H9 (cell line): ENCODE measurements around the gene DACT3. TPM values are rescaled to one million over a fixed set of nuclear protein-coding genes. Genes with fewer than 3 reads are reported as not detected.

Source experiments
- DNase-seq: peaks from one replicate; pipeline ENCODE4 v3.0.0-alpha.2; 2017
- H2AFZ ChIP-seq: one replicate; pipeline ENCODE4 v1.6.1; 2013; ENCODE audit warnings: mild to moderate bottlenecking, low read length, control low read depth, moderate library complexity
- H2AK5ac ChIP-seq: 2 replicates; pipeline ENCODE4 v1.6.1; 2013; ENCODE audit warnings: low read length, control low read depth, mixed read lengths; ENCODE audit not compliant: insufficient read length
- H2BK120ac ChIP-seq: one replicate; pipeline ENCODE4 v1.6.1; 2013; ENCODE audit warnings: low read depth, mild to moderate bottlenecking, low read length, control low read depth, inconsistent platforms; ENCODE audit not compliant: poor library complexity, severe bottlenecking
- H2BK12ac ChIP-seq: 2 replicates; pipeline ENCODE4 v1.6.1; 2013; ENCODE audit warnings: low read length, control low read depth, mixed read lengths, low read depth; ENCODE audit not compliant: insufficient read length
- H2BK15ac ChIP-seq: 2 replicates; pipeline ENCODE4 v1.6.1; 2013; ENCODE audit warnings: low read depth, low read length, control low read depth
- H2BK20ac ChIP-seq: one replicate; pipeline ENCODE4 v1.6.1; 2013; ENCODE audit warnings: low read depth, mild to moderate bottlenecking, low read length, control low read depth, inconsistent platforms; ENCODE audit not compliant: poor library complexity, severe bottlenecking
- H2BK5ac ChIP-seq: 2 replicates; pipeline ENCODE4 v1.6.1; 2013; ENCODE audit warnings: low read length, control low read depth, mixed read lengths; ENCODE audit not compliant: insufficient read length
- H3K14ac ChIP-seq: 2 replicates; pipeline ENCODE4 v1.6.1; 2013; ENCODE audit warnings: low read length, control low read depth; ENCODE audit not compliant: insufficient read depth
- H3K18ac ChIP-seq: 2 replicates; pipeline ENCODE4 v1.6.1; 2013; ENCODE audit warnings: low read depth, mild to moderate bottlenecking, mixed read lengths, low read length, control low read depth; ENCODE audit not compliant: insufficient read length
- H3K23ac ChIP-seq: 2 replicates; pipeline ENCODE4 v1.6.1; 2013; ENCODE audit warnings: low read length, control low read depth, mixed read lengths, low read depth; ENCODE audit not compliant: insufficient read length
- H3K23me2 ChIP-seq: 2 replicates; pipeline ENCODE4 v1.6.1; 2013; ENCODE audit warnings: low read depth, mild to moderate bottlenecking, mixed read lengths, low read length, control low read depth; ENCODE audit not compliant: insufficient read length, poor library complexity, severe bottlenecking
- H3K27ac ChIP-seq: 2 replicates; pipeline ENCODE4 v1.5.1; 2013; ENCODE audit warnings: low read length, control low read depth, mixed read lengths, low read depth; ENCODE audit not compliant: insufficient read length
- H3K27me3 ChIP-seq: 2 replicates; pipeline ENCODE4 v1.6.1; 2013; ENCODE audit warnings: low read length, control low read depth, inconsistent platforms; ENCODE audit not compliant: insufficient read depth
- H3K4ac ChIP-seq: 2 replicates; pipeline ENCODE4 v1.6.1; 2013; ENCODE audit warnings: low read depth, mild to moderate bottlenecking, control low read depth, inconsistent platforms, low read length, moderate library complexity
- H3K4me1 ChIP-seq: 2 replicates; pipeline ENCODE4 v1.6.1; 2013; ENCODE audit warnings: low read length, control low read depth, inconsistent platforms; ENCODE audit not compliant: insufficient read depth
- H3K4me2 ChIP-seq: 2 replicates; pipeline ENCODE4 v1.6.1; 2013; ENCODE audit warnings: low read length, control low read depth, mixed read lengths; ENCODE audit not compliant: insufficient read length, insufficient read depth
- H3K56ac ChIP-seq: 2 replicates; pipeline ENCODE4 v1.6.1; 2013; ENCODE audit warnings: low read depth, mild to moderate bottlenecking, mixed read lengths, low read length, control low read depth; ENCODE audit not compliant: insufficient read length
- H3K79me1 ChIP-seq: 2 replicates; pipeline ENCODE4 v1.6.1; 2013; ENCODE audit warnings: low read depth, mild to moderate bottlenecking, moderate library complexity, low read length, control low read depth, inconsistent platforms; ENCODE audit not compliant: insufficient read depth, poor library complexity, severe bottlenecking
- H3K79me2 ChIP-seq: 2 replicates; pipeline ENCODE4 v1.6.1; 2013; ENCODE audit warnings: low read length, control low read depth, inconsistent platforms; ENCODE audit not compliant: insufficient read depth
- H3K9ac ChIP-seq: 2 replicates; pipeline ENCODE4 v1.6.1; 2013; ENCODE audit warnings: low read length, control low read depth, mixed read lengths; ENCODE audit not compliant: insufficient read length; ENCODE audit errors: extremely low read depth
- H3K9me3 ChIP-seq: one replicate; pipeline ENCODE4 v1.6.1; 2013; ENCODE audit warnings: low read depth, low read length, inconsistent platforms; ENCODE audit not compliant: control insufficient read depth
- H3T11ph ChIP-seq: one replicate; pipeline ENCODE4 v1.6.1; 2013; ENCODE audit warnings: mild to moderate bottlenecking, low read length, control low read depth, inconsistent platforms
- H4K20me1 ChIP-seq: one replicate; pipeline ENCODE4 v1.6.1; 2013; ENCODE audit not compliant: control insufficient read depth, insufficient read length, insufficient read depth
- H4K5ac ChIP-seq: 2 replicates; pipeline ENCODE4 v1.6.1; 2013; ENCODE audit warnings: low read depth, mild to moderate bottlenecking, mixed read lengths, low read length, control low read depth; ENCODE audit not compliant: insufficient read length
- H4K8ac ChIP-seq: replicated peaks from 2 replicates; pipeline ENCODE4 v1.6.1; 2013; ENCODE audit warnings: low read length, control low read depth, mixed read lengths, low read depth; ENCODE audit not compliant: insufficient read length
- H4K91ac ChIP-seq: 2 replicates; pipeline ENCODE4 v1.6.1; 2013; ENCODE audit warnings: low read depth, mild to moderate bottlenecking, moderate library complexity, mixed read lengths, low read length, control low read depth; ENCODE audit not compliant: insufficient read length
- H3K27ac Mint-ChIP-seq, 3 experiments: 2 replicates in 2 of 3; 3 replicates in 1 of 3; pipeline ENCODE4 v1.8.0; 2020 to 2021; ENCODE audit warnings: mixed read lengths in 3 of 3, mild to moderate bottlenecking in 1 of 3, moderate library complexity in 1 of 3
- H3K27me3 Mint-ChIP-seq: 2 replicates; pipeline ENCODE4 v1.8.0; 2021; ENCODE audit warnings: low read depth, mild to moderate bottlenecking, moderate library complexity, mixed read lengths
- H3K36me3 Mint-ChIP-seq, 3 experiments: 2 replicates in 2 of 3; 3 replicates in 1 of 3; pipeline ENCODE4 v1.8.0; 2020 to 2021; ENCODE audit warnings: low read depth in 3 of 3, mixed read lengths in 3 of 3; ENCODE audit not compliant: insufficient read depth in 1 of 3
- H3K4me1 Mint-ChIP-seq, 2 experiments: 2 replicates each; pipeline ENCODE4 v1.8.0; 2020; ENCODE audit warnings: mixed read lengths in 2 of 2
- H3K4me3 Mint-ChIP-seq, 2 experiments: 2 replicates in 1 of 2; 3 replicates in 1 of 2; pipeline ENCODE4 v1.8.0; 2020 to 2021; ENCODE audit warnings: mild to moderate bottlenecking in 2 of 2, mixed read lengths in 2 of 2, moderate library complexity in 1 of 2
- H3K9me3 Mint-ChIP-seq, 2 experiments: 2 replicates in 1 of 2; 3 replicates in 1 of 2; pipeline ENCODE4 v1.8.0; 2020; ENCODE audit warnings: mild to moderate bottlenecking in 2 of 2, mixed read lengths in 2 of 2, moderate library complexity in 1 of 2
- WGBS: extraction: QIAGEN DNeasy Blood & Tissue Kit; methylation state at CpG from one replicate; pipeline ENCODE4 v1.1.7; 2013; ENCODE audit warnings: missing lambda C conversion rate, low lambda C conversion rate, mixed read lengths; ENCODE audit not compliant: insufficient read length; ENCODE audit errors: extremely low coverage; 5-methylcytosine and 5-hydroxymethylcytosine counted together
- total RNA-seq: library from RNA; stranded (reverse); gene quantifications from 2 replicates; pipeline ENCODE4 v1.2.1, GENCODE V29; 2021
- TF ChIP-seq, protein P1 (sequence below): fragments of 200-600 bp; sonication (generic); conservative IDR thresholded peaks from 3 replicates; pipeline ENCODE4 v1.8.0; 2021; ENCODE audit warnings: antibody characterized with exemption, mild to moderate bottlenecking

DACT3 gene
- total RNA-seq, 1 experiment from 2014 or later, result 0.87 TPM

DNA sequence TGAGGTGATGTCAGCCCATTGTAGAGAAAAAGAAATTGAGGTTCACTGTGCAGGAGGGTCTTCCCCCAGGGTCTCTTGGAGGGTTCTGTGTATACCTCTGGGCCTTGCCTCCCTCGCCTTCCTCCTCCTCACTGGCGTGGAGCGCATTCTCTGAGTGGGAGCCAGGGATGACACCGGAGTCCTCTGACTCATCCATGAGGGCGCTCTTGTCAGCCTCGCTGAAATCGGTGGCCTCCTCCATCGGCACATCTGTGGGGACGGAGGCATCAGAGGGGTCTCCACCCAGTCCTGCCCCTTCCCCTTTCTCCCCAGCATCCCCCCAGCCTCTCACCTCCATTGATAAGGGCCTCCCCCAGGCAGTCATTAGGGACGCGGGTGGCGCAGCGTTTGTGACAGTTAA lies 39.7 kb upstream of the DACT3 start:
- Histone ChIP-seq H4K5ac (no peak overlapping the region), H3K79me2 (no peaks in the 10 kb centered on the region), H3K14ac (no peak overlapping the region), H2BK15ac (no peak overlapping the region), H3K4me2 (no peak overlapping the region), H2BK120ac (no peak overlapping the region), H3K9ac (no peak overlapping the region), H3K56ac (no peak overlapping the region), H3K9me3 (no peaks in the 10 kb centered on the region), H3K27me3 (no peaks in the 10 kb centered on the region), H3T11ph (no peak overlapping the region), H3K27ac (no peak overlapping the region), H2BK5ac (no peak overlapping the region), H3K18ac (no peak overlapping the region), H3K23me2 (no peaks in the 10 kb centered on the region), H2AK5ac (no peak overlapping the region), H2AFZ (no peak overlapping the region), H3K79me1 (no peaks in the 10 kb centered on the region), H3K23ac (no peak overlapping the region), H2BK20ac (no peak overlapping the region), H3K4ac (no peak overlapping the region), H4K8ac (no peak overlapping the region), H4K91ac (no peak overlapping the region), H2BK12ac (no peak overlapping the region), H4K20me1 (no peaks in the 10 kb centered on the region), H3K4me1 (no peaks in the 10 kb centered on the region)
- TF ChIP-seq, protein P1, sequence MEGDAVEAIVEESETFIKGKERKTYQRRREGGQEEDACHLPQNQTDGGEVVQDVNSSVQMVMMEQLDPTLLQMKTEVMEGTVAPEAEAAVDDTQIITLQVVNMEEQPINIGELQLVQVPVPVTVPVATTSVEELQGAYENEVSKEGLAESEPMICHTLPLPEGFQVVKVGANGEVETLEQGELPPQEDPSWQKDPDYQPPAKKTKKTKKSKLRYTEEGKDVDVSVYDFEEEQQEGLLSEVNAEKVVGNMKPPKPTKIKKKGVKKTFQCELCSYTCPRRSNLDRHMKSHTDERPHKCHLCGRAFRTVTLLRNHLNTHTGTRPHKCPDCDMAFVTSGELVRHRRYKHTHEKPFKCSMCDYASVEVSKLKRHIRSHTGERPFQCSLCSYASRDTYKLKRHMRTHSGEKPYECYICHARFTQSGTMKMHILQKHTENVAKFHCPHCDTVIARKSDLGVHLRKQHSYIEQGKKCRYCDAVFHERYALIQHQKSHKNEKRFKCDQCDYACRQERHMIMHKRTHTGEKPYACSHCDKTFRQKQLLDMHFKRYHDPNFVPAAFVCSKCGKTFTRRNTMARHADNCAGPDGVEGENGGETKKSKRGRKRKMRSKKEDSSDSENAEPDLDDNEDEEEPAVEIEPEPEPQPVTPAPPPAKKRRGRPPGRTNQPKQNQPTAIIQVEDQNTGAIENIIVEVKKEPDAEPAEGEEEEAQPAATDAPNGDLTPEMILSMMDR, result no peak
- WGBS, result no CpG with 5 or more reads among the region's 13 CpGs
- H3K9me3 Mint-ChIP-seq, result no peaks in the 10 kb centered on the region
- H3K27me3 Mint-ChIP-seq, result no peaks in the 10 kb centered on the region; the same call in 1 of the 2 replicates
- H3K36me3 Mint-ChIP-seq, result peaks cover 34 to 69% (median 66%) of the 10 kb centered on the region in 3 experiments; a peak in 6 of 7 replicates
- no peak overlapping the region for H3K27ac Mint-ChIP-seq
- DNase-seq, result no peak
- no peak overlapping the region for H3K4me3 Mint-ChIP-seq
- peaks cover 11 to 19% of the 10 kb centered on the region in 2 experiments for H3K4me1 Mint-ChIP-seq
